Endothelial cell of umbilical vein (primary cell): Measurements from ENCODE around the gene GABBR2. TPM values are rescaled to one million over a fixed set of nuclear protein-coding genes. Genes with fewer than 3 reads are reported as not detected.

Source experiments
- BruUV-seq: library from RNA; stranded (reverse); fragments of 400-500 nt; replicated peaks from 2 replicates; lab custom pipeline; 2021; lab: Mats Ljungman, UMichigan
- CTCF ChIA-PET: fragments of 300-600, 350-600 bp; sonication (Branson Sonifier 250); formaldehyde crosslinking; loops from one replicate; lab custom pipeline; 2021; ENCODE audit warnings: antibody characterized with exemption, inconsistent platforms; lab: Charles Lee
- POLR2A ChIA-PET: fragments of 300-600, 350-600 bp; sonication (Branson Sonifier 250); formaldehyde crosslinking; loops from one replicate; lab custom pipeline; 2021; ENCODE audit warnings: antibody characterized with exemption, inconsistent platforms; lab: Charles Lee
- DNase-seq: peaks from one replicate; pipeline ENCODE4 v3.0.0-alpha.2; 2011; ENCODE audit warnings: low read depth, low spot score
- FAIRE-seq: peaks from 2 replicates; lab custom pipeline; 2011; peaks lifted over from hg19 to GRCh38; lab: Jason Lieb, UNC
- H2AFZ ChIP-seq: 2 replicates; pipeline ENCODE4 v1.6.0; 2012; ENCODE audit warnings: low read depth, low read length, control low read depth, inconsistent platforms
- H3K27ac ChIP-seq: 2 replicates; pipeline ENCODE4 v1.5.1; 2011; ENCODE audit warnings: low read depth, mild to moderate bottlenecking, control low read depth, low read length, moderate library complexity; ENCODE audit not compliant: insufficient read depth
- H3K27me3 ChIP-seq, 2 experiments: 2 replicates each; pipeline versions ENCODE4 v1.6.0 to v1.6.1; 2011; ENCODE audit warnings: low read length in 2 of 2, mixed read lengths in 1 of 2; ENCODE audit not compliant: control insufficient read depth in 2 of 2, insufficient read depth in 2 of 2
- H3K36me3 ChIP-seq, 2 experiments: 2 replicates in 1 of 2; 3 replicates in 1 of 2; pipeline ENCODE4 v1.5.1; 2011; ENCODE audit warnings: low read length in 2 of 2, mild to moderate bottlenecking in 1 of 2, moderate library complexity in 1 of 2; ENCODE audit not compliant: control insufficient read depth in 2 of 2, insufficient read depth in 2 of 2; ENCODE audit errors: extremely low read depth in 1 of 2
- H3K4me1 ChIP-seq: 3 replicates; pipeline ENCODE4 v1.5.1; 2011; ENCODE audit warnings: mild to moderate bottlenecking, low read length; ENCODE audit not compliant: control insufficient read depth, insufficient read depth; ENCODE audit errors: extremely low read depth
- H3K4me2 ChIP-seq: 2 replicates; pipeline ENCODE4 v1.6.1; 2011; ENCODE audit warnings: low read length, control low read depth, mixed read lengths; ENCODE audit not compliant: insufficient read depth
- H3K4me3 ChIP-seq, 3 experiments: fragments of 200-600 bp in 1 of 3; sonication (generic), shearing (Covaris generic) in 1 of 3; replicated peaks in 1 of 3; 2 replicates each; pipeline ENCODE4 v1.5.1; 2011 to 2016; ENCODE audit warnings: control low read depth in 3 of 3, low read length in 3 of 3, mild to moderate bottlenecking in 2 of 3, inconsistent platforms in 1 of 3, low read depth in 1 of 3, moderate library complexity in 1 of 3; ENCODE audit not compliant: insufficient read depth in 1 of 3
- H3K79me2 ChIP-seq: 2 replicates; pipeline ENCODE4 v1.6.0; 2012; ENCODE audit warnings: low read length, inconsistent platforms; ENCODE audit not compliant: control insufficient read depth, insufficient read depth
- H3K9ac ChIP-seq: replicated peaks from 2 replicates; pipeline ENCODE3; 2011; ENCODE audit warnings: low read length, control low read depth; ENCODE audit not compliant: insufficient read depth; ENCODE audit errors: extremely low read depth
- H3K9me1 ChIP-seq: replicated peaks from 3 replicates; pipeline ENCODE4 v1.6.0; 2011; ENCODE audit warnings: mild to moderate bottlenecking, low read length; ENCODE audit not compliant: control insufficient read depth, insufficient read depth; ENCODE audit errors: extremely low read depth
- H3K9me3 ChIP-seq: replicated peaks from 2 replicates; pipeline ENCODE4 v1.5.1; 2012; ENCODE audit warnings: low read length, inconsistent platforms; ENCODE audit not compliant: control insufficient read depth, insufficient read depth
- H4K20me1 ChIP-seq: replicated peaks from 2 replicates; pipeline ENCODE3; 2011; ENCODE audit warnings: mild to moderate bottlenecking, low read length; ENCODE audit not compliant: control insufficient read depth, insufficient read depth; ENCODE audit errors: extremely low read depth
- CTCF ChIP-seq, 2 donors: IDR thresholded peaks; 1 replicate in 1 of 2; 2 replicates in 1 of 2; pipeline ENCODE4 v1.5.1; 2011; ENCODE audit warnings: low read length in 2 of 2, mild to moderate bottlenecking in 2 of 2, moderate library complexity in 2 of 2, control low read depth in 1 of 2, inconsistent platforms in 1 of 2, low read depth in 1 of 2; ENCODE audit not compliant: insufficient read depth in 1 of 2; ENCODE audit errors: extremely low read depth in 1 of 2
- EZH2 ChIP-seq: IDR thresholded peaks from 2 replicates; pipeline ENCODE4 v1.6.1; 2012; ENCODE audit warnings: borderline replicate concordance, low read depth, mild to moderate bottlenecking, moderate library complexity, low read length, inconsistent platforms; ENCODE audit not compliant: severe bottlenecking
- FOS ChIP-seq: IDR thresholded peaks from 2 replicates; pipeline ENCODE4 v1.6.1; 2011; ENCODE audit warnings: mild to moderate bottlenecking, low read length, moderate library complexity, borderline replicate concordance; ENCODE audit not compliant: insufficient read depth
- JUN ChIP-seq: IDR thresholded peaks from 2 replicates; pipeline ENCODE4 v1.6.1; 2011; ENCODE audit warnings: borderline replicate concordance, low read depth; ENCODE audit not compliant: insufficient read length, insufficient read depth
- MAX ChIP-seq: IDR thresholded peaks from 2 replicates; pipeline ENCODE4 v1.6.1; 2011; ENCODE audit not compliant: insufficient read depth, insufficient read length
- MYC ChIP-seq: IDR thresholded peaks from one replicate; pipeline ENCODE4 v1.6.1; 2011; ENCODE audit warnings: mild to moderate bottlenecking, low read depth, low read length
- POLR2A ChIP-seq: IDR thresholded peaks from 2 replicates; pipeline ENCODE4 v1.6.1; 2012; ENCODE audit warnings: low read depth, mild to moderate bottlenecking, control low read depth, low read length
- POLR2AphosphoS5 ChIP-seq: IDR thresholded peaks from 2 replicates; pipeline ENCODE4 v1.6.1; 2012; ENCODE audit warnings: low read depth, mild to moderate bottlenecking, control low read depth, low read length, moderate library complexity; ENCODE audit not compliant: insufficient read depth
- dilution Hi-C: fragments of 300-500 bp; cut with MboI; formaldehyde crosslinking; loops from one replicate; pipeline ENCODE4 v1.15.0; 2019; ENCODE audit warnings: low sequenced_read_pairs; ENCODE audit not compliant: extremely low pct_ligation_motif_present
- intact Hi-C: fragments of 100-400 bp; cut with micrococcal nuclease; formaldehyde crosslinking; loops from one replicate; pipeline ENCODE4 v1.10.0; 2022
- polyA plus RNA-seq, 4 experiments: library from polyadenylated mRNA; depleted of rRNA in 3 of 4; stranded (reverse) in 3 of 4; unstranded in 1 of 4; fragments of >200 nt; gene quantifications; 2 replicates each; pipeline versions ENCODE4 v1.2.1 to v1.2.3, GENCODE V29; 2011 to 2012; ENCODE audit warnings: missing spikeins in 1 of 4
- total RNA-seq: library from RNA; stranded (reverse); gene quantifications from 2 replicates; pipeline ENCODE4 v1.2.3, GENCODE V29; 2021

The GABBR2 gene
- total and polyA plus RNA-seq, 2 donors (not counting 3 experiments of a cell fraction or from before 2014, with no cell fraction given) = 1.1 to 9.2 TPM

GRCh38 chr9:98504298-98505282 lies 204.1 kb downstream of the GABBR2 start:
- Histone ChIP-seq H3K4me2 (no peak overlapping the region), H3K27me3 (no peaks in the 10 kb centered on the region), H3K9me1 (no peaks in the 10 kb centered on the region), H2AFZ (no peak overlapping the region), H3K4me1 (no peaks in the 10 kb centered on the region), H3K9me3 (no peaks in the 10 kb centered on the region), H4K20me1 (no peaks in the 10 kb centered on the region), H3K9ac (no peak overlapping the region), H3K4me3 (no peak overlapping the region), H3K27ac (no peak overlapping the region), H3K36me3 (no peaks in the 10 kb centered on the region), H3K79me2 (no peaks in the 10 kb centered on the region)
- DNase-seq (no peak), FAIRE-seq (no peak)
- dilution Hi-C loops (no loop called here), intact Hi-C loops (no loop called here)
- TF ChIP-seq MYC = no peak
- TF ChIP-seq CTCF (IDR thresholded peaks at IDR 0.05; ENCODE audit: extremely low read depth in 1 of 2, insufficient read depth in 1 of 2, low read depth in 1 of 2, low read length in 2 of 2) = no peak
- POLR2A ChIA-PET = no interaction called here
- BruUV-seq = no TSS peak
- CTCF ChIA-PET = interaction anchor here (1.3 kb wide), 1 partner anchor 204 kb away, joined by 5 read pairs; the partner anchor contains the start of gene GABBR2

- POLR2A ChIA-PET = no interaction called here
- dilution Hi-C loops (no loop called here), intact Hi-C loops (no loop called here)
- Histone ChIP-seq H2AFZ (no peak overlapping the region), H3K27ac (no peak overlapping the region), H3K36me3 (no peaks in the 10 kb centered on the region), H3K4me1 (no peaks in the 10 kb centered on the region), H4K20me1 (no peaks in the 10 kb centered on the region), H3K27me3 (no peaks in the 10 kb centered on the region), H3K9ac (no peak overlapping the region), H3K9me3 (no peaks in the 10 kb centered on the region), H3K4me3 (no peak overlapping the region), H3K4me2 (no peak overlapping the region), H3K9me1 (no peaks in the 10 kb centered on the region), H3K79me2 (no peaks in the 10 kb centered on the region)
- CTCF ChIA-PET = interaction anchor here (1.3 kb wide), 1 partner anchor 204 kb away, joined by 5 read pairs; the partner anchor contains the start of gene GABBR2
- FAIRE-seq (no peak), DNase-seq (no peak)
- no TSS peak for BruUV-seq
- TF ChIP-seq POLR2AphosphoS5 = no peak
- TF ChIP-seq FOS = no peak
- no peak for TF ChIP-seq EZH2
- TF ChIP-seq JUN = no peak
- no peak for TF ChIP-seq MAX
- no peak for TF ChIP-seq CTCF (IDR thresholded peaks at IDR 0.05; ENCODE audit: extremely low read depth in 1 of 2, insufficient read depth in 1 of 2, low read depth in 1 of 2, low read length in 2 of 2)
- no peak for TF ChIP-seq POLR2A
Measured at GRCh38 chr9:98503867-98504266, 204.9 kb downstream of the GABBR2 start.
